ENCODE data around the gene INTS11.

- TF ChIP-seq, protein P1, sequence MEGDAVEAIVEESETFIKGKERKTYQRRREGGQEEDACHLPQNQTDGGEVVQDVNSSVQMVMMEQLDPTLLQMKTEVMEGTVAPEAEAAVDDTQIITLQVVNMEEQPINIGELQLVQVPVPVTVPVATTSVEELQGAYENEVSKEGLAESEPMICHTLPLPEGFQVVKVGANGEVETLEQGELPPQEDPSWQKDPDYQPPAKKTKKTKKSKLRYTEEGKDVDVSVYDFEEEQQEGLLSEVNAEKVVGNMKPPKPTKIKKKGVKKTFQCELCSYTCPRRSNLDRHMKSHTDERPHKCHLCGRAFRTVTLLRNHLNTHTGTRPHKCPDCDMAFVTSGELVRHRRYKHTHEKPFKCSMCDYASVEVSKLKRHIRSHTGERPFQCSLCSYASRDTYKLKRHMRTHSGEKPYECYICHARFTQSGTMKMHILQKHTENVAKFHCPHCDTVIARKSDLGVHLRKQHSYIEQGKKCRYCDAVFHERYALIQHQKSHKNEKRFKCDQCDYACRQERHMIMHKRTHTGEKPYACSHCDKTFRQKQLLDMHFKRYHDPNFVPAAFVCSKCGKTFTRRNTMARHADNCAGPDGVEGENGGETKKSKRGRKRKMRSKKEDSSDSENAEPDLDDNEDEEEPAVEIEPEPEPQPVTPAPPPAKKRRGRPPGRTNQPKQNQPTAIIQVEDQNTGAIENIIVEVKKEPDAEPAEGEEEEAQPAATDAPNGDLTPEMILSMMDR (optimal IDR thresholded peaks at IDR 0.05 in 1 of 3, IDR thresholded peaks at IDR 0.05 in 1 of 3, conservative IDR thresholded peaks at IDR 0.05 in 1 of 3; ENCODE audit: extremely low read depth in 1 of 3, insufficient read depth in 2 of 3, low read length in 3 of 3), result no peak
- no peak for TF ChIP-seq EZH2 (IDR thresholded peaks at IDR 0.05; ENCODE audit: low read length)
Measured at GRCh38 chr1:1336446-1336845, 12.0 kb upstream of the INTS11 start.
